MM.1S (cell line): Measurements from ENCODE around the gene GPC1.

ENCODE experiments used
- DNase-seq: peaks from one replicate; pipeline ENCODE4 v3.0.0-alpha.2; 2015
- H2AFZ ChIP-seq: fragments of 300-600 bp; sonication (generic); 2 replicates; pipeline ENCODE4 v1.6.0; 2016; ENCODE audit warnings: antibody characterized with exemption, low read length
- H3F3A ChIP-seq: fragments of 300-600 bp; sonication (generic); 2 replicates; pipeline ENCODE4 v1.6.1; 2016; ENCODE audit warnings: mild to moderate bottlenecking, antibody characterized with exemption, low read length, moderate library complexity, mixed read lengths; ENCODE audit not compliant: insufficient read depth
- H3K27ac ChIP-seq: fragments of 300-600 bp; sonication (generic); 2 replicates; pipeline ENCODE4 v1.5.1; 2016; ENCODE audit warnings: mild to moderate bottlenecking, low read length
- H3K27me3 ChIP-seq: fragments of 300-600 bp; sonication (generic); replicated peaks from 2 replicates; pipeline ENCODE4 v1.6.0; 2016; ENCODE audit warnings: low read length; ENCODE audit not compliant: insufficient read depth
- H3K36me3 ChIP-seq: fragments of 300-600 bp; sonication (generic); replicated peaks from 2 replicates; pipeline ENCODE4 v1.6.1; 2016; ENCODE audit warnings: mild to moderate bottlenecking, low read length, mixed read lengths; ENCODE audit not compliant: insufficient read depth
- H3K4me1 ChIP-seq: fragments of 300-600 bp; sonication (generic); 2 replicates; pipeline ENCODE4 v1.6.1; 2016; ENCODE audit warnings: low read length, mixed read lengths
- H3K4me2 ChIP-seq: fragments of 300-600 bp; sonication (generic); 2 replicates; pipeline ENCODE4 v1.6.0; 2016; ENCODE audit warnings: low read depth, low read length
- H3K4me3 ChIP-seq: fragments of 300-600 bp; sonication (generic); 2 replicates; pipeline ENCODE4 v1.5.1; 2016; ENCODE audit warnings: low read length, mixed read lengths
- H3K79me2 ChIP-seq: fragments of 300-600 bp; sonication (generic); 2 replicates; pipeline ENCODE4 v1.6.1; 2016; ENCODE audit warnings: mixed run types, low read length, mixed read lengths
- H3K9ac ChIP-seq: fragments of 300-600 bp; sonication (generic); 2 replicates; pipeline ENCODE4 v1.6.1; 2016; ENCODE audit warnings: low read length, mixed read lengths
- H3K9me2 ChIP-seq: fragments of 300-600 bp; sonication (generic); replicated peaks from 2 replicates; pipeline ENCODE4 v1.6.1; 2016; ENCODE audit warnings: mild to moderate bottlenecking, low read length, mixed read lengths; ENCODE audit not compliant: insufficient read depth
- H3K9me3 ChIP-seq: fragments of 300-600 bp; sonication (generic); replicated peaks from 2 replicates; pipeline ENCODE4 v1.6.1; 2016; ENCODE audit warnings: mild to moderate bottlenecking, low read length, mixed read lengths; ENCODE audit not compliant: insufficient read depth
- H4K20me1 ChIP-seq: fragments of 300-600 bp; sonication (generic); 2 replicates; pipeline ENCODE4 v1.6.1; 2016; ENCODE audit warnings: mild to moderate bottlenecking, low read length, moderate library complexity, mixed read lengths; ENCODE audit not compliant: insufficient read depth
- CTCF ChIP-seq: fragments of 300-600 bp; sonication (generic); IDR thresholded peaks from 2 replicates; pipeline ENCODE4 v1.5.1; 2016; ENCODE audit warnings: antibody characterized with exemption, low read length, mixed read lengths
- EZH2 ChIP-seq: fragments of 300-600 bp; sonication (generic); optimal IDR thresholded peaks from 2 replicates; pipeline ENCODE3; 2017; ENCODE audit warnings: low read depth, mild to moderate bottlenecking, antibody characterized with exemption, low read length, mixed read lengths
- EZH2phosphoT487 ChIP-seq: fragments of 300-600 bp; sonication (generic); IDR thresholded peaks from 2 replicates; pipeline ENCODE4 v1.6.1; 2018; ENCODE audit warnings: antibody characterized with exemption, low read length

GPC1 gene

GRCh38 chr2:240455647-240456446 is 20.4 kb downstream of the GPC1 start:
- no peak overlapping the region for H3K27ac ChIP-seq

GRCh38 chr2:240456447-240457222 is 21.2 kb downstream of the GPC1 start:
- no peak overlapping the region for H2AFZ ChIP-seq
- peaks cover 5% of the 10 kb centered on the region; the same call in 1 of the 2 replicates for H3K27me3 ChIP-seq
- no peaks in the 10 kb centered on the region for H3K79me2 ChIP-seq
- TF ChIP-seq CTCF (no peak), EZH2phosphoT487 (no peak), EZH2 (no peak)
- DNase-seq: no peak
- H3F3A ChIP-seq: no peaks in the 10 kb centered on the region
- H3K9me2 ChIP-seq: no peaks in the 10 kb centered on the region
- H4K20me1 ChIP-seq: no peaks in the 10 kb centered on the region
- no peaks in the 10 kb centered on the region for H3K36me3 ChIP-seq
- H3K9ac ChIP-seq: no peak overlapping the region
- H3K4me1 ChIP-seq: no peaks in the 10 kb centered on the region
- H3K4me2 ChIP-seq: no peak overlapping the region
- H3K4me3 ChIP-seq: no peak overlapping the region
- H3K9me3 ChIP-seq: no peaks in the 10 kb centered on the region
- H3K27ac ChIP-seq: no peak overlapping the region

More at GRCh38 chr2:240455647-240456446, 20.4 kb downstream of the GPC1 start:
- Histone ChIP-seq H3K4me3 (no peak overlapping the region), H4K20me1 (no peaks in the 10 kb centered on the region), H3K4me1 (no peaks in the 10 kb centered on the region), H3K9me2 (no peaks in the 10 kb centered on the region), H3K9ac (no peak overlapping the region), H3K36me3 (no peaks in the 10 kb centered on the region), H3K4me2 (no peak overlapping the region), H2AFZ (no peak overlapping the region), H3F3A (no peaks in the 10 kb centered on the region), H3K27me3 (peaks cover 5% of the 10 kb centered on the region; the same call in 1 of the 2 replicates), H3K9me3 (no peaks in the 10 kb centered on the region), H3K79me2 (no peaks in the 10 kb centered on the region)
- no peak for TF ChIP-seq CTCF
- no peak for TF ChIP-seq EZH2phosphoT487
- no peak for TF ChIP-seq EZH2
- no peak for DNase-seq

- Histone ChIP-seq H3K36me3 (no peaks in the 10 kb centered on the region), H3K4me3 (no peak overlapping the region), H3F3A (no peaks in the 10 kb centered on the region), H3K4me1 (no peaks in the 10 kb centered on the region), H3K9ac (no peak overlapping the region), H2AFZ (no peak overlapping the region), H3K4me2 (no peak overlapping the region), H3K27me3 (peaks cover 5% of the 10 kb centered on the region; the same call in 1 of the 2 replicates), H4K20me1 (no peaks in the 10 kb centered on the region), H3K9me3 (no peaks in the 10 kb centered on the region), H3K79me2 (no peaks in the 10 kb centered on the region), H3K27ac (no peak overlapping the region), H3K9me2 (no peaks in the 10 kb centered on the region)
- TF ChIP-seq EZH2phosphoT487 (no peak), EZH2 (no peak), CTCF (no peak)
- no peak for DNase-seq
Measured at GRCh38 chr2:240457223-240458043, 22.0 kb downstream of the GPC1 start.
